Kidney capillary endothelial cell (primary cell): Measurements from ENCODE around the gene SOHLH1.

Experiments used
- DNase-seq: peaks from one replicate; pipeline ENCODE4 v3.0.0-alpha.2; 2018; ENCODE audit warnings: low spot score

Gene SOHLH1

DNA sequence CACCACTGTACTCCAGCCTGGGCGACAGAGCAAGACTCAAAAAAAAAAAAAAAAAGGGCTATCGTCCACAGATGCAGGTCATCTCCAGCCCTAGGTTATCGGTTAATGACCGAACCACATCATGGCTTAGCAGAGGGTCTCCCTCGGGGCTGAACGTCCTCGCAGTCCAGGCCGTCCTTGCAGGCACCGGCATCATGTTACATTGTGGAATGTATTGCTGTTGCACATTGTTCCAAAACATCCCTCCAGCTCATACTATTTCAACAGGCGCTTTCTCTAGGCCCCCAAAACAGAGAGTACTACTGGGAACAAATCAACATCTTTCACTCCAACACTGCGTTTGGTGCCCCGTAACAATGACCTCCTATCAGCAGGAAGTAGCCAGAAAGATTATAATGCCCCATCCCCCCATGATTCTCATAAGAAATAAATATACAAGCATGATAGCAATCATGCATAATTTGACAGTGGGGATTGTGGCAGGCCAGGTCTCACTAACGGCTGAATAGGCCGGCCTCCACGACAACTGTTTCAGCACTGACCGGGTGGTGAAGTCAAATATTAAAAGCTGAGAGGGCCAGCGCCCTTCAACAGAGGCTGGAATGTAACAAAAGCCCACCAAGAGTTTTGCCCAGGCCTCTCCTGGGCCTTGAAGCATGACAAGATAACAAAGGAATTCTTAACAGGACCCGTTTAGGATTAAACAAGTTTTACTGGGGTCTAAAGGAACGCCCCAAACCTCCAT is 37.3 kb downstream of the SOHLH1 start:
- no peak for DNase-seq

DNA sequence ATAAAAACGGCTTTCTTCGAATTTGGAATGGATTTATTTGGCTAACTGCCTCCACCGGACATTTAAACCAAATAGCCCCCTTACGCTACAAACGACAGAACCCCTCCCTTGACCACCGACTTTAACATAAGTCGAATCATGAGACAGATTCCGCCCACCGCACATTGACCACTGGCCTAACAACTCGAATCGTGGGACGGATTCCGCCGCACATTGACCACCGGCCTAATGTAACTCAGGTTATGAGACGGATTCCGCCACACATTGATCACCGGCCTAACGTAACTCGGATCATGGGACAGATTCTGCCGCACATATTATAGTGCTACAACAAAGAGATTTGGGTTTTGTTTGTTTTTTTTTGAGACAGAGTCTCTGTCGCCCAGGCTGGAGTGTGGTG is 38.9 kb downstream of the SOHLH1 start:
- no peak for DNase-seq

DNA sequence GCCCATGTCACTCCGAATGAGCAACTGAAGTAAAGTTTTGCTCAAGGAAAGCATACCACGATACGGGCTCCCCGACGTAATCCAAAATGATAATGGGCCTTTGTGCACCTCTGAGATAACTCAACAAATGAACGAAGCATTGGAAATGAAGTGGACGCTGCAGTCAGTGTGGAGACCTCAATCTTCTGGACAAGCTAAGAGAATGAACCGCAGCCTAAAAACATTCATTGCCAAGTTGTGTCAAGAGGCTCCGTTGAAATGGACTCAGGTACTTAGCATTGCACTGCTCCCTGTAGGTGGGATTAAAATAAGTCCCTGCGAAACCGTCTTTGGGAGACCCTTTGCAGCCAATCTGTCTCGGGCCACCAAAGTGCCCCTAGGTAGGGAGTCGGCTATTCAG is 40.0 kb downstream of the SOHLH1 start:
- no peak for DNase-seq

DNA sequence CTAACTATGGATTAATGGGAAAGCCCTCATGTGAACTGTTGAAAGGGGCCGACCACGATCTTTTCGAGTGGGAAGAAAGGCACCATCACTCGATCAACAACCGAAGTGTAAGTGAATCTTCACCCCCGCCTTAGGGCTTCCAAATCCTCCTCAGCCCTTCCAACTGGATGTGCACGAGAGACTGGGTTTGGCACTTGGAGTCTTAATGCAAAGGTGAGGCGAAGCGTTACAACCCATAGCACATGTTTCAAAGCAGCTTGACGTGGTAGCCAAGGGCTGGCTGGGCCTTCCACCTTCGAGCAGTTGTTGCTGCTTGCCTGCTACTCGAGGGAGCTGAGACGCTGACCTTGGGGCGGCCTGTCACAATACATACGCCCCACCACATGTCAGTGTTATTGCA is 41.9 kb downstream of the SOHLH1 start:
- DNase-seq, result no peak

DNA sequence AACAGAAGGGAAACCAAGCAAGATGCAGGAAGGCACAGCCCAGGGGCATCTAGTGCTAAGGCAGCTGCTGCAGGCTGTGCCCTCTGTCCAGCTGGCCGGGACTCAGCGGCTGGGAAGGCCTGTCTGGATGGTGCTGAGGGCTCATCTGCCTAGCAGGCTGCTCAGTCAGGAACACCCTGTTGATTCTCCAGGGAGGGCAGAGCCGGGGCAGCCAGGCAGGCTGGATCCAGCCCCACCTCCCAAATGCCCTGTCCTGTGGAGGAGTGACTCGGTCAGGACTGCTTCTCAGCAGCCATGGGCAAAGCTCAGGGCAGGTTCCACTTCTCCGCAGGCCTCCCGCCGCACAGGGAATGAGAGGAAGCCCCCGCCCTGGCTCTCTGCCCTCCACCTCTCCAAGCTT is 44.0 kb downstream of the SOHLH1 start:
- DNase-seq, result no peak

DNA sequence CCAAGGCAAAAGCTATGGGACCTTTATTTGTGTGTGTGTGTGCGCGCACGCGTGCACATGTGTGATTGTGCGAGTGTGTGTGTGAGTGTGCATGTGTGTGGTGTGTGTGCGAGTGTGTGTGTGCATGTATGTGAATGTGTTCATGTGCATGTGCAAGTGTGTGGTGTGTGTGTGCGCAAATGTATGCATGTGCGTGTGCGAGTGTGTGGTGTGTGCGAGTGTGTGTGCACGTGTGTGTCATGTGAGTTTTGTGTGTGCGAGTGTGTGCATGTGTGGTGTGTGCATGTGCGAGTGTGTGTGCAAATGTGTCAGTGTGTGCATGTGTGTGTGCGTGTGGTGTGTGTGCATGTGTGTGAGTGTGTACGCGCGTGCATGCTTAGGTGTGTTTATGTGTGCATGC is 48.9 kb downstream of the SOHLH1 start:
- DNase-seq, result no peak

DNA sequence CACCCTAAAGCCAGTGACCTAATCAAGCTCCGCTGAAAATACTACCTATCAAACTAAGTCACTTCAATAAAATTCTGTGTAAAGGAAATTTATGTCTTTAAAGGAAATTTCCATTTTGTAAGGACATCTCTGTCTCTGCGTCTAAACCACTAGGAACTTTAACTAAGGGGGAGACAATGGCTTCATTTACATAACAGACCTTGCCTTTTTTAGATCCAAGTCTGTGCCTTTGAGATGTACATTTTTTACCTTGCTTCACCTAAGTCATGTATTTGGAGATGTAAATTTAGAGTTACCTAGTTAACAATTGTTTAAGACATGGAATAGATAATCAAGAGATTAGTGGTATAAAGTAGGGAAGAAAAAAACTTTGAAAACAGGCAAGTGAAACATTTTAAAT is 49.8 kb downstream of the SOHLH1 start:
- DNase-seq, result no peak

DNA sequence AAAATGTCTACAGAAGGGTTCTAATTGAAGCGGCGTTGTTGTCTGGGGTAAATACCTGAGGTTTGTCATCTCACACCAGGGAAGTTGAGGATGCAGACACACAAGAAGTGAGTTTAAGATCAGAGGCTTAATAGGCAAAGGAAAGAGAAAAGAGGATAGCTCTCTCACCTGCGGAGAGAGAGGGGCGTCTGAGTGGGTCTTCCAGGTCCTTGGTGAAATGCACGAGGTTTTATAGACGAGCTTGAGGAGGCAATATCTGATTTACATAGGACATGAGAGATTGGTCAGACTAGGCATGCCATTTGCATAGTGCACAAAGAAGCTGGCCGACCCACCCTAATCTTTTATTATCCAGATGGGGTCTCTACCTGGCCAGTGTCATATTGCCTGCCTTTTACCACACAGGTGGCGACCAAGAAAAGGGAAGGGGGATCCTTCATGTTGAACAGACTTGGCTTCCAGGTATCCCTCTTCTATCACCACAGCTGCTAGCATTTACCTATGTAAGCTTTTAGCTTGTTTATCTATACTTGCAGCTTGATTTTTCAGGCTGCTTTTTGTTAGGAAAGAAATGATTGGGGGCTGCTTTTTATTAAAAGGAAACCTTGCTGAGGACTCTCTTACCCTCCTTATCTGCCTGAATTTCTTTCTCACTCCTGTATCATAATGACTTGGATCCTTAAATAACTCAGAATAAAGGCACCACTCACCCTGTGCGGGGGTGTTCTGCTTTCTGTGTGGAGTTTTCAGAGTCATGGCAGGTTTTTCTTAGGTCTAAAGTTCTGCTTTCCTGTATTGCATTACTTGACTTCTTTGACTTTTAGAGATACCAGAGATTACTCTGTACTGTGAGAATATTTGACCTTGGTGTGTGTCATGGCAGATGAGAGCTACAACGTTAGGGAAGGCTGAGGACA is 50.5 kb downstream of the SOHLH1 start:
- DNase-seq, result no peak

DNA sequence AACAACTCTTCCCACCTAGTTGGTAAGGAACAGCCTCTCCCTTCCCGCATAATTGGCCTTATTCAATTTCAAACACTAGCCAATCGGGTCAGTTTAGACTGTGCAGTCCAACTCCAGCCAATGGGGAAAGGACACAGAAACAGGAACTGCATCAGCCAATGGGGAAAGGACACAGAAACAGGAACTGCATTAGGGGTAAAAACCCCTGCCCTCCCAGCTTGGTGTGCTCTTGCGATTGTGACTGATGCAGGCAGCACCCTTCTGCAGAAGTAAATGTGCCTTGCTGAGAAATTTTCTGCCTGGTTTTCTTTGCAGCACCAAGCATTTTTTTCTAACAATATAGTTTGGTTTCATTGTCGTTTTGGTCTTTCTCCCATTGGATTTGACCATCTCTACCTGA is 51.4 kb downstream of the SOHLH1 start:
- no peak for DNase-seq

DNA sequence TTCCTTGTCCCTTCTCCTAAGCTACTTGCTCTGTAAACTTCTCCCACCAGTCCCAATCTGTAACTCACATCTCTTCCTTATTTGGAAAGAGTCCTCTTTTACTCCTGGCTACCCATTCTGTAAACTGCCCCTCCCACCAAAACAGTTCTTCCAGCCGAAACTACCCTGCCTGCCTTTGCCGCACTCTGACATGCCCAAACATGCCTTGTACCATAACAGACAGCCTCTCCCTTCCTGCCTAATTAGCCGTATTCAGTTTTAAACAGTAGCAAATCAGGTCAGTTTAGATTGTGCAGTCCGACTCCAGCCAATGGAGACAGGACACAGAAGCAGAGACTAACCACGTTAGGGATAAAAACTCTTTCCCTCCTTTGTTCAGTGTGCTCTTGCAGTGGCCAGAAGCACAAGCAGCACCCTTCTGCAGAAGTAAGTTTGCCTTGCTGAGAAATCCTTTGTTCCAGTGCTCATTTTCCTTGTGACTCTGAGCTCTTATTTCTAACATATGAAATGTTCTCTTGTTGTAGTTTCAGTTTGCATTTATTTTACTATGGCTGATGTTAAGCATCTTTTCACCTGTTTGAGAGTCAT is 54.6 kb downstream of the SOHLH1 start:
- no peak for DNase-seq
